HUES48 (cell line): ENCODE measurements around the gene KLHL29.

ENCODE experiments used
- H3K27ac ChIP-seq: one replicate; pipeline ENCODE4 v1.7.0; 2013; ENCODE audit warnings: low read depth, low read length, inconsistent platforms
- H3K27me3 ChIP-seq: 2 replicates; pipeline ENCODE4 v1.6.1; 2013; ENCODE audit warnings: mild to moderate bottlenecking, low read length; ENCODE audit not compliant: control insufficient read depth, insufficient read depth
- H3K36me3 ChIP-seq: 2 replicates; pipeline ENCODE4 v1.6.1; 2013; ENCODE audit warnings: low read length; ENCODE audit not compliant: control insufficient read depth, insufficient read depth
- H3K4me1 ChIP-seq: 2 replicates; pipeline ENCODE4 v1.6.1; 2013; ENCODE audit warnings: mild to moderate bottlenecking, low read length; ENCODE audit not compliant: control insufficient read depth, insufficient read depth
- H3K4me3 ChIP-seq: 2 replicates; pipeline ENCODE4 v1.5.1; 2013; ENCODE audit warnings: mild to moderate bottlenecking, low read depth, low read length
- H3K9ac ChIP-seq: 2 replicates; pipeline ENCODE4 v1.6.1; 2013; ENCODE audit warnings: mild to moderate bottlenecking, low read depth, low read length, moderate library complexity
- H3K9me3 ChIP-seq: 2 replicates; pipeline ENCODE4 v1.6.1; 2013; ENCODE audit warnings: low read length; ENCODE audit not compliant: control insufficient read depth, insufficient read depth

The KLHL29 gene

GRCh38 chr2:23639406-23639982 is 254.5 kb downstream of the KLHL29 start:
- no peaks in the 10 kb centered on the region for H3K27me3 ChIP-seq
- H3K4me3 ChIP-seq, result no peak overlapping the region
- no peaks in the 10 kb centered on the region for H3K36me3 ChIP-seq
- H3K4me1 ChIP-seq, result no peaks in the 10 kb centered on the region
- H3K9ac ChIP-seq, result no peak overlapping the region
- peaks cover 4% of the 10 kb centered on the region; the same call in 1 of the 2 replicates for H3K9me3 ChIP-seq
- no peak overlapping the region for H3K27ac ChIP-seq

- no peaks in the 10 kb centered on the region for H3K36me3 ChIP-seq
- H3K27me3 ChIP-seq, result no peaks in the 10 kb centered on the region
- H3K4me3 ChIP-seq, result no peak overlapping the region
- no peaks in the 10 kb centered on the region for H3K4me1 ChIP-seq
- no peak overlapping the region for H3K9ac ChIP-seq
- no peak overlapping the region for H3K27ac ChIP-seq
- peaks cover 4% of the 10 kb centered on the region; the same call in 1 of the 2 replicates for H3K9me3 ChIP-seq
Measured at GRCh38 chr2:23640711-23641110, 255.7 kb downstream of the KLHL29 start.

- Histone ChIP-seq H3K27me3 (no peaks in the 10 kb centered on the region), H3K4me1 (no peaks in the 10 kb centered on the region), H3K27ac (no peak overlapping the region), H3K4me3 (no peak overlapping the region), H3K36me3 (no peaks in the 10 kb centered on the region), H3K9me3 (peaks cover 4% of the 10 kb centered on the region; the same call in 1 of the 2 replicates), H3K9ac (no peak overlapping the region)
Measured at GRCh38 chr2:23642516-23642915, 257.5 kb downstream of the KLHL29 start.

GRCh38 chr2:23645230-23645808 is 260.3 kb downstream of the KLHL29 start:
- no peak overlapping the region for H3K4me3 ChIP-seq
- H3K9ac ChIP-seq, result no peak overlapping the region
- no peaks in the 10 kb centered on the region for H3K27me3 ChIP-seq
- H3K36me3 ChIP-seq, result no peaks in the 10 kb centered on the region
- H3K4me1 ChIP-seq, result no peaks in the 10 kb centered on the region
- peaks cover 4% of the 10 kb centered on the region; the same call in 1 of the 2 replicates for H3K9me3 ChIP-seq
- no peak overlapping the region for H3K27ac ChIP-seq

GRCh38 chr2:23647563-23647962 is 262.6 kb downstream of the KLHL29 start:
- H3K27ac ChIP-seq, result no peak overlapping the region
- H3K36me3 ChIP-seq, result no peaks in the 10 kb centered on the region
- H3K27me3 ChIP-seq, result no peaks in the 10 kb centered on the region
- H3K4me3 ChIP-seq, result no peak overlapping the region
- H3K4me1 ChIP-seq, result no peaks in the 10 kb centered on the region
- H3K9me3 ChIP-seq, result peaks cover 4% of the 10 kb centered on the region; the same call in 1 of the 2 replicates
- H3K9ac ChIP-seq, result no peak overlapping the region

- H3K4me3 ChIP-seq, result no peak overlapping the region
- H3K9ac ChIP-seq, result no peak overlapping the region
- H3K27ac ChIP-seq, result no peak overlapping the region
- no peaks in the 10 kb centered on the region for H3K9me3 ChIP-seq
- no peaks in the 10 kb centered on the region for H3K27me3 ChIP-seq
- no peaks in the 10 kb centered on the region for H3K36me3 ChIP-seq
- H3K4me1 ChIP-seq, result no peaks in the 10 kb centered on the region
Measured at GRCh38 chr2:23649303-23649702, 264.3 kb downstream of the KLHL29 start.

- no peaks in the 10 kb centered on the region for H3K9me3 ChIP-seq
- no peak overlapping the region for H3K27ac ChIP-seq
- no peak overlapping the region for H3K9ac ChIP-seq
- no peaks in the 10 kb centered on the region for H3K4me1 ChIP-seq
- no peak overlapping the region for H3K4me3 ChIP-seq
- H3K27me3 ChIP-seq, result no peaks in the 10 kb centered on the region
- no peaks in the 10 kb centered on the region for H3K36me3 ChIP-seq
Measured at GRCh38 chr2:23649819-23650218, 264.8 kb downstream of the KLHL29 start.

- Histone ChIP-seq H3K4me1 (no peaks in the 10 kb centered on the region), H3K27ac (no peak overlapping the region), H3K9me3 (no peaks in the 10 kb centered on the region), H3K27me3 (no peaks in the 10 kb centered on the region), H3K36me3 (no peaks in the 10 kb centered on the region), H3K4me3 (no peak overlapping the region), H3K9ac (no peak overlapping the region)
Measured at GRCh38 chr2:23651187-23652080, 266.5 kb downstream of the KLHL29 start.

GRCh38 chr2:23653326-23653725 is 268.3 kb downstream of the KLHL29 start:
- Histone ChIP-seq H3K9me3 (no peaks in the 10 kb centered on the region), H3K4me1 (no peaks in the 10 kb centered on the region), H3K4me3 (no peak overlapping the region), H3K9ac (no peak overlapping the region), H3K27ac (no peak overlapping the region), H3K27me3 (no peaks in the 10 kb centered on the region), H3K36me3 (no peaks in the 10 kb centered on the region)

GRCh38 chr2:23654756-23655155 is 269.8 kb downstream of the KLHL29 start:
- Histone ChIP-seq H3K4me3 (no peak overlapping the region), H3K9me3 (no peaks in the 10 kb centered on the region), H3K27me3 (no peaks in the 10 kb centered on the region), H3K27ac (no peak overlapping the region), H3K4me1 (no peaks in the 10 kb centered on the region), H3K9ac (no peak overlapping the region), H3K36me3 (no peaks in the 10 kb centered on the region)
